DMS53 (cell line): ENCODE data around the gene TAS2R16.
"Not testable (repeated sequence)": the region's sequence is repeated elsewhere in the genome, so short reads cannot be mapped to it uniquely, and the experiment has no call there.

ENCODE experiments used
- DNase-seq: peaks from one replicate; lab custom pipeline; 2025; lab: John Stamatoyannopoulos, UW

The TAS2R16 gene

DNA sequence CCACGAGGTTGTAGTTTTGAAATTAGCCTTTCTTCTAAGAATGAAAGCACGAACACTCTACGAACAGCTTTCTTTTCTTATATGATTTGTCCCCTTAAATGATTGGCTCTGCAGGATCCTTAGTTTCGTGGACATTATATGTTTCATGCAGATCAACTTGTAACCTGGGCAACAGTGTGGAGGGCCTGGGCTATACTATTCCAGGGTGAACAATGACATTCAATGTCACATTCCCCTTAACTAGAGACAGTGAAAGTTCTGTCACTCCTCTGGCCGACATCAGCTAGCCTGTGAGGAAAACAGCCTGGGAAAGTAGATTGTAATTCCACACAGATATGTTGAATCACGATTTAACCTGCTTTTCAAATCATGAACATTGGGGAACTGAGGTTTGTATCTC is 23.4 kb downstream of the TAS2R16 start:
- peak; percentile 64 for DNase-seq

DNA sequence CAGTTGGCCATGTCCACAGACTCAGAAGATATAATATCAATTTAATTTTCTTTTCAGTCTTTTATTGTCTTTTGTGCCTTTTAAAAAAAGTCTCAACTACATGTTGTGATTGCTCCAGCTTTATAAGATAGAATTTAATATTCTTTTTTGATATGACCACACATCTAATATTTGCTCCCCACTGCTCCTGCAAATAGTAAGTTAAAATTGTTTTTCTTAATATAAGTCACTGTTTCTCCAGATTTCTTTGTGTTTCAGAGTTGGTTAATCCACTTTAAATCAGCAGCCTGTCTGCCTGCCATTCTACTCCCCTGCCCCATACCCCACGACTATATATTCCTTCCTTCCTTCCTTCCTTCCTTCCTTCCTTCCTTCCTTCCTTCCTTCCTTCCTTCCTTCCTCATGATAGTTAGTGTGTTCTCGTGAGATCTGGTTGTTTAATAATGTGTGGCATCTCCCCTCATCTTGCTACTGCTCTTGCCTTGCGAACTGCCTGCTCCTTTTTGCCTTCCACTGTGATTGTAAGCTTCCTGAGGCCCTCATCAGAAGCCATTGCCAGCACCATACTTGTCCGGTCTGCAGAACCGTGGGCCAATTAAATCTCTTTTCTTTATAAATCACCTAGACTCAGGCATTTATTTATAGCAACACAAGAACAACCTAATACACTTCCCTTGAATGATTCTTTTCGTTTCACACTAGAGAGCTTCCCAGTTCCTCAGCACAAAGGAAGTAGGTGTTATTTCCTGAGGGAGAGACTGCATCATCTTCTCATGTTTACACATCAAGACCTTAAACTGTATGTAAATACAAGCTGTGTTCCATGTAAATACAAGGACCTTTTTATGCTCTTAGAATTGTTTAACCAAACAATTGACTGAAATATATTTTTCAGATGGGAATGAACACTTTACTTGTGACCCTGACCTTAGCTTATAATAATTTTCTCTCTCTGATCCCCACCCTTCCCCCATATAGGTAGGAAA is 24.5 kb downstream of the TAS2R16 start:
- DNase-seq, result peak; percentile 94

DNA sequence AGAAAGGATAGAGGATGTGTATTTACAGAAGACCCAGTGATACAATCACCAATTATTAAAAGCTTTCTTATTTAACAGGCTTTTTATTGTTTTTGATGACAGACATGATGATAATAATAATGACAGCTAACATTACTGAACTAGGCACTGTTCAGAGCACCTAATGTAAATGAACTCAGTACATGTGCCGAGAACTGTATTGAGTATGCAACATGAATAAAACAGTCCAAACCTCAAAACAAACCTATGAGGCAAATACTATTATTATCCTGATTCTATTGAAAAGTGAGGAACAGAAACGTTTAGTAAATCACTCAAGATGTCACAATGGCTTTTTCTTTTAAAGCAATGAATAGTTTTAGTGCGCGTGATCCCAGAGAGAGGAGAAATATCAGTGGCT is 27.1 kb downstream of the TAS2R16 start:
- no peak for DNase-seq

DNA sequence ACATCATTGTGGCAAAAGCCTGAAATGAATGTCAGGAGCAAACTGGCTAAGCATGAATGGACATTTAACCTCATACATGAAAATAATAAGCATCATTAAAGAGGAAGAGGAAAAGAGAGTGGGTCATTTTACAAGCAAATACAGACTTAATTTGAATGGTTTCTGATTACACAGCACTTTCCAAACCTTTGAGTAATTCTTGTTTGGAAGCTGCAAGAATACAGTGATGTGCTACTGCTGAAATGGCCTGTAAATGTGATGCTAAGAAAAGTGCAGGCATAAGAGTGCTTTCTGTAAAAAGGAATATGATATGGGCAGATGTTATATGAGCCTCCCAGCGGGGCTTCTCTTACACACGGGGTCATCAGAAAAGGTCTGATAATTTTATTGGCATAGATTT is 30.2 kb downstream of the TAS2R16 start:
- DNase-seq, result peak; percentile 34

DNA sequence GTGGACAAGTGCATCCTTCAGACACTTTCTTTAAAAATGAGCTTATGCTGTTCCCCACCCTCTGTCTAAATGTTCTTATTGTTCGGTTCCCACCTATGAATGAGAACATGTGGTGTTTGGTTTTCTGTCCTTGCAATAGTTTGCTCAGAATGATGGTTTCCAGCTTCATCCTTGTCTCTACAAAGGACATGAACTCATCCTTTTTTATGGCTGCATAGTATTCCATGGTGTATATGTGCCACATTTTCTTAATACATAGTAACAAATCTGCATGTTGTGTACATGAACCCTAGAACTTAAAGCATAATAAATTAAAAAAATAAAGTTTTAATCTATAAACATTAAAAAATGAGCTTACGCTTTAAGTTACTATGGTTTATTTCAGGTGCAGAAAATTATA is 41.8 kb downstream of the TAS2R16 start:
- not testable (repeated sequence) for DNase-seq

DNA sequence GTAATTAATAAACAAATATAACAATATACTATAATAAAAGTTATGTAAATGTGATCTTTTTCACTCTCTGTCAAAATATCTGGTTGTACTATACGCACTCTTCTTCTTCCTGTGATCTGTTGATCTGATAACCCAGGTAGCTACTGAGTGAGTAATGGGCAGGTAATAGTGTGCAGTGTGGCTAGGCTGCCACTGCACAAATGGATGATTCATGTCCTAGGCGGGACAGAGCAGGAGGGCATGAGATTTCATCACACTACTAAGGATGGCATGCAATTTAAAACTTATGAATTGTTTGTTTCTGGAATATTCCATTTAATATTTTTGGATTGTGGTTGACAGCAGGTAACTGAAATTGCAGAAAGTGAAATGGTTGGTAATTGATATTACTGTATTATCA is 44.5 kb downstream of the TAS2R16 start:
- DNase-seq, result no peak

DNA sequence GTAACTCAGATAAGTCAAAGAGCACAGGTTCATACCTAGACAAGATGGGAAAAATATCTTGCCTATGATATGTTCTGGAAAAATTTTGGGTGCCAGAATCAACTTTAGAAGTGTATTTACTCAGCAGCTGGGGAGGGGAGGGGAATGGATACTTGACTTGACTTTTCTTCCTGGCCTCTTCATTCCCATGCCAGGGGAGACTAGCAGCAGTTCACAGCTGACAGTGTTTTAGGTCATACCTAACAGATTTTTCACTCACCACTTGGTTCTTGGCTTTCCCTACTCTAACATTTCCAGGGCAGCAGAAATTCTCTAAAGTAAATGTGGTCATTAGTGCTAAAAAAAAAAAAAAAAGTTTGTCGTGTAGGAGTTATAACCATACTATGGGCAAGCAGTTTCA is 46.3 kb downstream of the TAS2R16 start:
- DNase-seq, result no peak
